ENCODE data around the gene TTC9B.

The TTC9B gene

DNA sequence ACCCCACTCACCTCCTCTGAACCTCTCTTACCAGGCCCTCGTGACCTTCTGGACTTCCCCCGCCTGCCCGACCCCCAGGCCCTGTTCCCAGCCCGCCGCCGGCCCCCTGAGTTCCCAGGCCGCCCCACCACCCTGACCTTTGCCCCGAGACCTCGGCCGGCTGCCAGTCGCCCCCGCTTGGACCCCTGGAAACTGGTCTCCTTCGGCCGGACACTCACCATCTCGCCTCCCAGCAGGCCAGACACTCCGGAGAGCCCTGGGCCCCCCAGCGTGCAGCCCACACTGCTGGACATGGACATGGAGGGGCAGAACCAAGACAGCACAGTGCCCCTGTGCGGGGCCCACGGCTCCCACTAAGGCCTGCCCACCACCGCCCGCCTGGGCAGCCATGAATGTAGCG is 3.2 kb downstream of the TTC9B start:
- H3K4me3 ChIP-seq (ENCODE audit: low read length) = no peak overlapping the region
- WGBS (ENCODE audit: insufficient coverage, insufficient read length) = no CpG with 5 or more reads among the region's 22 CpGs
- no peaks in the 10 kb centered on the region for H3K27me3 ChIP-seq (ENCODE audit: control insufficient read depth, insufficient read depth, low read length)
- H3K9me3 ChIP-seq (ENCODE audit: control insufficient read depth, insufficient read depth, low read length) = no peaks in the 10 kb centered on the region
- DNase-seq (ENCODE audit: low read depth, low spot score) = no peak
- H3K27ac ChIP-seq (ENCODE audit: low read length) = no peak overlapping the region
- peaks cover 4% of the 10 kb centered on the region; the same call in 1 of the 2 replicates for H3K4me1 ChIP-seq (ENCODE audit: control insufficient read depth, insufficient read depth, low read length)
- H3K36me3 ChIP-seq (ENCODE audit: control insufficient read depth, insufficient read depth, low read length) = peaks cover 2% of the 10 kb centered on the region; the same call in 1 of the 2 replicates

DNA sequence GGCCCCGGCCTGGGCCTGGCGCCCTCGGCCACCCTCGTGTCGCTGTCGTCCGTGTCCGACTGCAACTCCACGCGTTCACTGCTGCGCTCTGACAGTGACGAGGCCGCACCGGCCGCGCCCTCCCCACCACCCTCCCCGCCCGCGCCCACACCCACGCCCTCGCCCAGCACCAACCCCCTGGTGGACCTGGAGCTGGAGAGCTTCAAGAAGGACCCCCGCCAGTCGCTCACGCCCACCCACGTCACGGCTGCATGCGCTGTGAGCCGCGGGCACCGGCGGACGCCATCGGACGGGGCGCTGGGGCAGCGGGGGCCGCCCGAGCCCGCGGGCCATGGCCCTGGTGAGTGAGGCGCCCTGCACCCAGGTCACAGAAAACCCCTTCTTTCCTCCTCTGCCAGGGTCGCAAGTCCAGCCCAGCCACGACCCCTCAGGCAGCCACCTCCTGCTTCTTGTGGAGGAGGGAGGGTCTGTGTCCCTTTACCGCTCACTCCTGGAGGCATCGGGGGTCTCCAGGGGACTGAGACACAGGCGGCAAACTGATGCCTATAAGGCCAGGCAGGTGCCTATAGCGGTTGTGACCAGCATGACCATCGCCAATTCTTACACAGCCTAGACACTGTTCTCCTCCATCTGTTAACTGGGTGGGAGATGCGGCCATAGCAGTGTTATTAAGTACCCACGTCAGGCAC is 4.2 kb downstream of the TTC9B start:
- no peak for DNase-seq (ENCODE audit: low read depth, low spot score)
- no peak overlapping the region for H3K27ac ChIP-seq (ENCODE audit: low read length)
- H3K27me3 ChIP-seq (ENCODE audit: control insufficient read depth, insufficient read depth, low read length) = no peaks in the 10 kb centered on the region
- H3K4me1 ChIP-seq (ENCODE audit: control insufficient read depth, insufficient read depth, low read length) = peaks cover 4% of the 10 kb centered on the region; the same call in 1 of the 2 replicates
- H3K9me3 ChIP-seq (ENCODE audit: control insufficient read depth, insufficient read depth, low read length) = no peaks in the 10 kb centered on the region
- no peak overlapping the region for H3K4me3 ChIP-seq (ENCODE audit: low read length)
- WGBS (ENCODE audit: insufficient coverage, insufficient read length) = no CpG with 5 or more reads among the region's 50 CpGs
- H3K36me3 ChIP-seq (ENCODE audit: control insufficient read depth, insufficient read depth, low read length) = peaks cover 2% of the 10 kb centered on the region; the same call in 1 of the 2 replicates

GRCh38 chr19:40213251-40213829 is 4.8 kb downstream of the TTC9B start:
- no peaks in the 10 kb centered on the region for H3K27me3 ChIP-seq (ENCODE audit: control insufficient read depth, insufficient read depth, low read length)
- no CpG with 5 or more reads among the region's 53 CpGs for WGBS (ENCODE audit: insufficient coverage, insufficient read length)
- no peaks in the 10 kb centered on the region for H3K9me3 ChIP-seq (ENCODE audit: control insufficient read depth, insufficient read depth, low read length)
- peaks cover 4% of the 10 kb centered on the region; the same call in 1 of the 2 replicates for H3K4me1 ChIP-seq (ENCODE audit: control insufficient read depth, insufficient read depth, low read length)
- no peak for DNase-seq (ENCODE audit: low read depth, low spot score)
- no peak overlapping the region for H3K27ac ChIP-seq (ENCODE audit: low read length)
- no peak overlapping the region for H3K4me3 ChIP-seq (ENCODE audit: low read length)
- peaks cover 2% of the 10 kb centered on the region; the same call in 1 of the 2 replicates for H3K36me3 ChIP-seq (ENCODE audit: control insufficient read depth, insufficient read depth, low read length)

DNA sequence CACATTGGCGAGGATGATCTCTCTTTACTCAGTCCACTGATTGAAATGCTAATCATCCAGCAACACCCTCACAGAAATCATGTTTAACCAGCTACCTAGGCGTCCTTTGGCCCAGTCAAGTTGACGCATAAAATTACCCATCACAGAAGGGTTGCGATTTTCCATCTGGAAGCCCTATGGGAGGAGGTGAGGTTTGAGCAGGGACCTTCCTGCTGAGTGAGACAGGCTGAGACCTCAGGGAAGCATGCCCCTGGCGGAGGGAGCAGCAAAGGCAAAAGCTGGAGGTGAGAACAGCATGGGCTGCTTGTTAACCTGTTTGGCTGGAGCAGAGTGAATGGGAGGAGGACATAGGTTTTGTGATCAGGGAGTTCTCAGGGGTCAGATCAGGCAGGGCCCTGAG is 7.3 kb downstream of the TTC9B start:
- H3K9me3 ChIP-seq (ENCODE audit: control insufficient read depth, insufficient read depth, low read length) = no peaks in the 10 kb centered on the region
- peaks cover 3% of the 10 kb centered on the region; the same call in 1 of the 2 replicates for H3K36me3 ChIP-seq (ENCODE audit: control insufficient read depth, insufficient read depth, low read length)
- H3K27me3 ChIP-seq (ENCODE audit: control insufficient read depth, insufficient read depth, low read length) = no peaks in the 10 kb centered on the region
- no peak overlapping the region for H3K27ac ChIP-seq (ENCODE audit: low read length)
- H3K4me3 ChIP-seq (ENCODE audit: low read length) = no peak overlapping the region
- no CpG with 5 or more reads among the region's 5 CpGs for WGBS (ENCODE audit: insufficient coverage, insufficient read length)
- no peak for DNase-seq (ENCODE audit: low read depth, low spot score)
- no peaks in the 10 kb centered on the region for H3K4me1 ChIP-seq (ENCODE audit: control insufficient read depth, insufficient read depth, low read length)

DNA sequence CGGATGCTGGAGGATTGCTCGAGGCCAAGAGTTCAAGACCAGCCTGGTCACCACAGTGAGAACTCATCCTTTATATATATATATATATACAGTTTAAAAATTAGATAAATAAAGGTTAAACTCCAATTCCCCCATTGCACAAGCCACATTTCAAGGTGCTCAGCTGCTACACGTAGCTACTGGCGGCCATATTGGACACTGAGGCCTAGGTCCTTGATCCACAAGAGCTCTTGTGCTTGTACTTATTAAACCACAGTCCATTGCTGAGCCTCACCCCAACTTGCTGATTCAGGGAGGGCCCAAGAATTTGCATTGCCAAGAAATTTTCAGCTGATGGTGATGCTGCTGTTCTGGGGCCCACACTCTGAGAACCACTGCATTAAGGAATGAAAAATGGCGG is 9.6 kb downstream of the TTC9B start:
- Histone ChIP-seq H3K27ac (ENCODE audit: low read length) (no peak overlapping the region), H3K9me3 (ENCODE audit: control insufficient read depth, insufficient read depth, low read length) (no peaks in the 10 kb centered on the region), H3K4me3 (ENCODE audit: low read length) (no peak overlapping the region), H3K36me3 (ENCODE audit: control insufficient read depth, insufficient read depth, low read length) (peaks cover 6% of the 10 kb centered on the region; the same call in 1 of the 2 replicates), H3K27me3 (ENCODE audit: control insufficient read depth, insufficient read depth, low read length) (no peaks in the 10 kb centered on the region), H3K4me1 (ENCODE audit: control insufficient read depth, insufficient read depth, low read length) (no peaks in the 10 kb centered on the region)
- no CpG with 5 or more reads among the region's 5 CpGs for WGBS (ENCODE audit: insufficient coverage, insufficient read length)
- no peak for DNase-seq (ENCODE audit: low read depth, low spot score)

DNA sequence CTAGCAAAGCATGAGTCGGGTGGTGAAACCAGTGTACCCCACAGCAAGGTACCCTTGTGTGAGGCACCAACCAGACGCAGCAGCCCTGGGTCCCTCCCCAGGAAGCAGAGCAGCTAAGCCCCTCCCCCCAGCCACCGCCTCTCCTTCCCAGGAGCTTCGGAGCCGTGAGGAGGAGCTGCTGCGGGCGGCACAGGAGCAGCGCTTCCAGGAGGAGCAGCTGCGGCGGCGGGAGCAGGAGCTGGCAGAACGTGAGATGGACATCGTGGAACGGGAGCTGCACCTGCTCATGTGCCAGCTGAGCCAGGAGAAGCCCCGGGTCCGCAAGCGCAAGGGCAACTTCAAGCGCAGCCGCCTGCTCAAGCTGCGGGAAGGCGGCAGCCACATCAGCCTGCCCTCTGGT is 12.4 kb downstream of the TTC9B start:
- no peaks in the 10 kb centered on the region for H3K4me1 ChIP-seq (ENCODE audit: control insufficient read depth, insufficient read depth, low read length)
- no CpG with 5 or more reads among the region's 21 CpGs for WGBS (ENCODE audit: insufficient coverage, insufficient read length)
- H3K9me3 ChIP-seq (ENCODE audit: control insufficient read depth, insufficient read depth, low read length) = no peaks in the 10 kb centered on the region
- H3K27me3 ChIP-seq (ENCODE audit: control insufficient read depth, insufficient read depth, low read length) = no peaks in the 10 kb centered on the region
- H3K4me3 ChIP-seq (ENCODE audit: low read length) = no peak overlapping the region
- no peak overlapping the region for H3K27ac ChIP-seq (ENCODE audit: low read length)
- peaks cover 4% of the 10 kb centered on the region; the same call in 1 of the 2 replicates for H3K36me3 ChIP-seq (ENCODE audit: control insufficient read depth, insufficient read depth, low read length)
- DNase-seq (ENCODE audit: low read depth, low spot score) = no peak

DNA sequence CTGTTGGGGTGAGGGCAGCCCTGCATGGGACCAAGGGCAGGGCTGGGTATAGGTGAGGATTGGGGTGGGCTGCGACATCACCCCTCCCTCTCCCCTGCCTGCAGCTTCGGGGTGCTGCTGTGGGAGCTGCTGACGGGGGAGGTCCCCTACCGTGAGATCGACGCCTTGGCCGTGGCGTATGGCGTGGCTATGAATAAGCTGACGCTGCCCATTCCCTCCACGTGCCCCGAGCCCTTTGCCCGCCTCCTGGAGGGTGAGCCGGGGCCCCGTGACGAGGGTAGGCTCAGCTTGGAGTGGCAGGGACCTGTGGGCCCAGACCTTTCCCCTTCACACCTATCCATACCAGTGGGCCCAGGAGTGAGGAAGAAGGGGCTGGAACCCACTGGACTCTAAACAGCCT is 13.8 kb downstream of the TTC9B start:
- Histone ChIP-seq H3K4me3 (ENCODE audit: low read length) (no peak overlapping the region), H3K9me3 (ENCODE audit: control insufficient read depth, insufficient read depth, low read length) (no peaks in the 10 kb centered on the region), H3K27me3 (ENCODE audit: control insufficient read depth, insufficient read depth, low read length) (no peaks in the 10 kb centered on the region), H3K27ac (ENCODE audit: low read length) (no peak overlapping the region), H3K36me3 (ENCODE audit: control insufficient read depth, insufficient read depth, low read length) (peaks cover 4% of the 10 kb centered on the region; the same call in 1 of the 2 replicates), H3K4me1 (ENCODE audit: control insufficient read depth, insufficient read depth, low read length) (no peaks in the 10 kb centered on the region)
- WGBS (ENCODE audit: insufficient coverage, insufficient read length) = no CpG with 5 or more reads among the region's 16 CpGs
- no peak for DNase-seq (ENCODE audit: low read depth, low spot score)

DNA sequence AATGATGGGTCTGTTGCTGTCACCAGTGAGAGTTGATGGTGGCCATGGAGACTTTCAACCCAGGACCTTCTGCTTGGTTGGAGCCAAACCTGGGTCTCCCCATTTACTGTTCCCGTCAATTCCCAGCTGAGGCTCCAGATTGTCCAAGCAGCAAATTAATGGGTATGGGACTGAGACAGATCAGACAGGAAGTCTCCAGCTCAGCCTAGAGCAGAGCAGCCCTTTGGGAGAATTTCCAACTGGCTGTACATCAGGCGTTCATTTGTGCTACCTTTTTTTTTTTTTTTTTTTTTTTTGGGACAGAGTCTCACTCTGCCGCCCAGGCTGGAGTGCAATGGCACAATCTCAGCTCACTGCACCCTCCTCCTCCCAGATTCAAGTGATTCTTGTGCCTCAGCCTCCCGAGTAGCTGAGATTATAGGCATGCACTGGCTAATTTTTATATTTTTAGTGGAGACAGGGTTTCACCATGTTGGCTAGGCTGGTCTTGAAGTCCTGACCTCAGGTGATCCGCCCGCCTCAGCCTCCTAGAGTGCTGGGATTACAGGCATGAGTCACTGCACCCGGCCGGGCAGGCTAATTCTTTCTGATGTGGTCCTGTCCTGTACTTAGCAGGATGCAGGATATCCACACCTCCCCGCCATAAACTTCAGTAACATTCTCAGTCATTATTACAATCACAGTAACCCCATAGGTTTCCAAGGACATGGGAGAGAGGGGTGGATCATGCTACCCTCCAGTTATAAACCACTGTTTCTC is 17.7 kb downstream of the TTC9B start:
- Histone ChIP-seq H3K36me3 (ENCODE audit: control insufficient read depth, insufficient read depth, low read length) (no peaks in the 10 kb centered on the region), H3K27ac (ENCODE audit: low read length) (no peak overlapping the region), H3K27me3 (ENCODE audit: control insufficient read depth, insufficient read depth, low read length) (no peaks in the 10 kb centered on the region), H3K9me3 (ENCODE audit: control insufficient read depth, insufficient read depth, low read length) (no peaks in the 10 kb centered on the region), H3K4me3 (ENCODE audit: low read length) (no peak overlapping the region), H3K4me1 (ENCODE audit: control insufficient read depth, insufficient read depth, low read length) (no peaks in the 10 kb centered on the region)
- no peak for DNase-seq (ENCODE audit: low read depth, low spot score)
- no CpG with 5 or more reads among the region's 9 CpGs for WGBS (ENCODE audit: insufficient coverage, insufficient read length)

DNA sequence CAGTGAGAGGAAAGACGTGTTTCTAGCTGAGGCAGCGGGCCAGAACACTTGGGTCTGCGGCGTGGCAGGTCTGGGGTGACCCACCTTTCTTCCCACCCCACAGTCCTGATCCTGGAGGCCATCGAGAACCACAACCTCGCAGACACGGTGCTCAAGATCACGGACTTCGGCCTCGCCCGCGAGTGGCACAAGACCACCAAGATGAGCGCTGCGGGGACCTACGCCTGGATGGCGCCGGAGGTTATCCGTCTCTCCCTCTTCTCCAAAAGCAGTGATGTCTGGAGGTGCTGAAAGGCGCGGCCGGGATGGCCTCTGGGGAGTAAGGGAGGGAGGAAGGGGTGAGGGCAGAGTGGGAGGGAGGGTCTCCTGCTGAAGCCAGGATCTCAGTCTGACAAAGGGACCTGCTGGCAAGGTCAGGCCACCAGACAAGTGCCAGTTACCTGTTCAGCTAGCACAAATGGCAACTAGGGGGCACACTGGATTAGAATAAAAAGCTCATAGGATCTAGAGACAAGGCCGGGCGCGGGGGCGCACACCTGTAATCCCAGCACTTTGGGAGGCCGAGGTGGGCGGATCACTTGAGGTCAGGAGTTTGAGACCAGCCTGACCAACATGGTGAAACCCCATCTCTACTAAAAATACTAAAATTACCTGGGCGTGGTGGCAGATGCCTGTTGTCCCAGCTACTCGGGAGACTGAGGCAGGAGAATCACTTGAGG is 19.8 kb downstream of the TTC9B start:
- Histone ChIP-seq H3K27ac (ENCODE audit: low read length) (no peak overlapping the region), H3K4me1 (ENCODE audit: control insufficient read depth, insufficient read depth, low read length) (no peaks in the 10 kb centered on the region), H3K9me3 (ENCODE audit: control insufficient read depth, insufficient read depth, low read length) (no peaks in the 10 kb centered on the region), H3K27me3 (ENCODE audit: control insufficient read depth, insufficient read depth, low read length) (no peaks in the 10 kb centered on the region), H3K36me3 (ENCODE audit: control insufficient read depth, insufficient read depth, low read length) (no peaks in the 10 kb centered on the region), H3K4me3 (ENCODE audit: low read length) (no peak overlapping the region)
- no CpG with 5 or more reads among the region's 29 CpGs for WGBS (ENCODE audit: insufficient coverage, insufficient read length)
- no peak for DNase-seq (ENCODE audit: low read depth, low spot score)

- Histone ChIP-seq H3K9me3 (ENCODE audit: control insufficient read depth, insufficient read depth, low read length) (no peaks in the 10 kb centered on the region), H3K27me3 (ENCODE audit: control insufficient read depth, insufficient read depth, low read length) (no peaks in the 10 kb centered on the region), H3K36me3 (ENCODE audit: control insufficient read depth, insufficient read depth, low read length) (no peaks in the 10 kb centered on the region), H3K4me1 (ENCODE audit: control insufficient read depth, insufficient read depth, low read length) (no peaks in the 10 kb centered on the region), H3K27ac (ENCODE audit: low read length) (no peak overlapping the region), H3K4me3 (ENCODE audit: low read length) (no peak overlapping the region)
- WGBS (ENCODE audit: insufficient coverage, insufficient read length) = no CpG with 5 or more reads among the region's 3 CpGs
- DNase-seq (ENCODE audit: low read depth, low spot score) = no peak
These were observed 24.7 kb downstream of the TTC9B start for GRCh38 chr19:40193587-40193849.

Measured in iPS DF 6.9 (cell line).